GM12878 (cell line): ENCODE measurements around the gene STK35. TPM values are rescaled to one million over a fixed set of nuclear protein-coding genes. Genes with fewer than 3 reads are reported as not detected.

Source experiments
- ATAC-seq: fragments of 200-7000 bp; cut with Tn5 transposase; 3 replicates; pipeline ENCODE4 v1.9.1; 2020; ENCODE audit warnings: mild to moderate bottlenecking, moderate library complexity
- BruUV-seq: library from RNA; stranded (reverse); fragments of 400-500 nt; replicated peaks from 2 replicates; lab custom pipeline; 2021; lab: Mats Ljungman, UMichigan
- CTCF ChIA-PET: fragments of 300-600 bp; sonication (Branson Sonifier 250); formaldehyde crosslinking; extraction: SDS; loops from one replicate; lab custom pipeline; 2021; ENCODE audit warnings: inconsistent platforms; lab: Yijun Ruan, JAX
- POLR2A ChIA-PET: fragments of 350-600 bp; formaldehyde crosslinking; extraction: SDS; loops from one replicate; lab custom pipeline; 2021; ENCODE audit warnings: inconsistent platforms; lab: Charles Lee
- RAD21 ChIA-PET: fragments of 300-600 bp; sonication (Branson Sonifier 250); formaldehyde crosslinking; loops from one replicate; lab custom pipeline; 2023; ENCODE audit warnings: antibody characterized with exemption; ENCODE audit not compliant: unreplicated experiment; lab: Charles Lee
- SMC1A ChIA-PET: fragments of 300-600 bp; sonication (Branson Sonifier 250); formaldehyde crosslinking; loops from one replicate; lab custom pipeline; 2023; ENCODE audit not compliant: unreplicated experiment, uncharacterized antibody; lab: Charles Lee
- DNase-seq: peaks from one replicate; pipeline ENCODE4 v3.0.0-alpha.2; 2011; ENCODE audit warnings: low read depth, low spot score
- FAIRE-seq: peaks from 3 replicates; lab custom pipeline; 2011; peaks lifted over from hg19 to GRCh38; lab: Jason Lieb, UNC
- H2AFZ ChIP-seq: 2 replicates; pipeline ENCODE4 v1.6.0; 2011; ENCODE audit warnings: low read depth, low read length, control low read depth; ENCODE audit not compliant: control insufficient read depth
- H3K27ac ChIP-seq: 2 replicates; pipeline ENCODE4 v1.5.1; 2011; ENCODE audit warnings: control low read depth; ENCODE audit not compliant: control insufficient read depth, insufficient read depth
- H3K27me3 ChIP-seq, 2 experiments: replicated peaks in 1 of 2; 2 replicates each; pipeline versions ENCODE4 v1.6.0 to v1.6.1; 2011; ENCODE audit warnings: low read length in 1 of 2; ENCODE audit not compliant: control insufficient read depth in 2 of 2, insufficient read depth in 2 of 2
- H3K36me3 ChIP-seq, 2 experiments: 2 replicates each; pipeline ENCODE4 v1.5.1; 2011; ENCODE audit warnings: low read length in 1 of 2; ENCODE audit not compliant: control insufficient read depth in 2 of 2, insufficient read depth in 2 of 2
- H3K4me1 ChIP-seq: 2 replicates; pipeline ENCODE4 v1.6.1; 2011; ENCODE audit warnings: mild to moderate bottlenecking, low read length, moderate library complexity, mixed read lengths; ENCODE audit not compliant: control insufficient read depth, insufficient read depth
- H3K4me2 ChIP-seq: 2 replicates; pipeline ENCODE4 v1.6.0; 2011; ENCODE audit warnings: control low read depth; ENCODE audit not compliant: control insufficient read depth, insufficient read depth
- H3K4me3 ChIP-seq: fragments of 200-600 bp; sonication (generic); 2 replicates; pipeline ENCODE4 v1.5.1; 2016
- H3K79me2 ChIP-seq: 2 replicates; pipeline ENCODE4 v1.6.0; 2011; ENCODE audit warnings: low read length; ENCODE audit not compliant: control insufficient read depth, insufficient read depth
- H3K9ac ChIP-seq: 2 replicates; pipeline ENCODE4 v1.8.0; 2011; ENCODE audit warnings: low read length, control low read depth, mixed read lengths; ENCODE audit not compliant: control insufficient read depth, insufficient read depth
- H3K9me3 ChIP-seq: replicated peaks from 3 replicates; pipeline ENCODE4 v1.5.1; 2011; ENCODE audit warnings: mild to moderate bottlenecking, low read length; ENCODE audit not compliant: control insufficient read depth, insufficient read depth
- H4K20me1 ChIP-seq: 2 replicates; pipeline ENCODE4 v1.6.0; 2011; ENCODE audit not compliant: control insufficient read depth, insufficient read depth
- DPF2 ChIP-seq: fragments of 450-650 bp; IDR thresholded peaks from 2 replicates; pipeline ENCODE4 v1.6.1; 2017; ENCODE audit warnings: mild to moderate bottlenecking
- HCFC1 ChIP-seq: fragments of 150-350 bp; IDR thresholded peaks from 2 replicates; pipeline ENCODE4 v1.6.1; 2014; ENCODE audit warnings: low read length
- IKZF2 ChIP-seq, 2 experiments: fragments of 450-650 bp; IDR thresholded peaks; 2 replicates each; pipeline ENCODE4 v1.6.1; 2017; ENCODE audit warnings: mild to moderate bottlenecking in 2 of 2, moderate library complexity in 2 of 2
- IRF4 ChIP-seq: IDR thresholded peaks from 2 replicates; pipeline ENCODE4 v1.6.1; 2011; ENCODE audit warnings: low read depth, low read length
- NFIC ChIP-seq: IDR thresholded peaks from 2 replicates; pipeline ENCODE4 v1.6.1; 2012; ENCODE audit warnings: low read depth, mild to moderate bottlenecking, inconsistent platforms, low read length, moderate library complexity
- NR2C2 ChIP-seq: IDR thresholded peaks from 2 replicates; pipeline ENCODE4 v1.6.1; 2011; ENCODE audit warnings: borderline replicate concordance, low read depth; ENCODE audit not compliant: control insufficient read depth, insufficient read length
- RAD51 ChIP-seq: fragments of 450-650 bp; IDR thresholded peaks from 2 replicates; pipeline ENCODE4 v1.6.1; 2016; ENCODE audit warnings: moderate library complexity, mild to moderate bottlenecking, inconsistent platforms
- SMAD5 ChIP-seq: IDR thresholded peaks from 2 replicates; pipeline ENCODE4 v1.6.1; 2016; ENCODE audit warnings: antibody characterized with exemption, low read depth
- SRF ChIP-seq, 2 experiments: IDR thresholded peaks; 2 replicates each; pipeline ENCODE4 v1.6.1; 2011; ENCODE audit warnings: low read depth in 2 of 2, low read length in 2 of 2, mild to moderate bottlenecking in 1 of 2, moderate library complexity in 1 of 2
- STAT3 ChIP-seq: IDR thresholded peaks from 2 replicates; pipeline ENCODE4 v1.6.1; 2011; ENCODE audit warnings: low read depth, low read length, improper control_type of control experiment
- SUPT20H ChIP-seq: IDR thresholded peaks from 2 replicates; pipeline ENCODE4 v1.6.1; 2011; ENCODE audit warnings: low read depth, mild to moderate bottlenecking, low read length, moderate library complexity, borderline replicate concordance; ENCODE audit not compliant: control insufficient read depth
- TAF1 ChIP-seq: IDR thresholded peaks from 2 replicates; pipeline ENCODE4 v1.6.1; 2011; ENCODE audit warnings: mild to moderate bottlenecking, low read depth, low read length, borderline replicate concordance
- TARDBP ChIP-seq: IDR thresholded peaks from 2 replicates; pipeline ENCODE4 v1.6.1; 2016; ENCODE audit warnings: borderline replicate concordance
- YY1 ChIP-seq: IDR thresholded peaks from 2 replicates; pipeline ENCODE4 v1.6.1; 2011; ENCODE audit warnings: low read depth, mild to moderate bottlenecking, low read length
- ZSCAN29 ChIP-seq: fragments of 450-650 bp; IDR thresholded peaks from 2 replicates; pipeline ENCODE4 v1.6.1; 2017; ENCODE audit warnings: mild to moderate bottlenecking, moderate library complexity
- whole genome bisulfite sequencing: methylation state at CpG from one replicate; pipeline ENCODE4 v1.1.6; 2016; ENCODE audit warnings: low lambda C conversion rate; ENCODE audit not compliant: insufficient replicate concordance, insufficient coverage; ENCODE audit errors: missing lambda C conversion rate; 5-methylcytosine and 5-hydroxymethylcytosine counted together
- in situ Hi-C: fragments of 300-500 bp; cut with MboI; formaldehyde crosslinking; loops from 9 replicates; pipeline ENCODE4 v1.14.3; 2018; ENCODE audit warnings: mixed read lengths
- intact Hi-C: fragments of 100-400 bp; cut with micrococcal nuclease; formaldehyde crosslinking; loops from one replicate; pipeline ENCODE4 v1.14.2; 2022; ENCODE audit not compliant: unreplicated experiment
- polyA plus RNA-seq, 11 experiments: library from polyadenylated mRNA; depleted of rRNA in 4 of 11; unstranded in 6 of 11; stranded (reverse) in 5 of 11; fragments of >200 nt; fragmentation: Nextera tagmentation in 4 of 11; fragmentation: Illumina TruSeq in 1 of 11; extraction: Ambion mirVana in 4 of 11; extraction: Trizol in 1 of 11; gene quantifications; 1 replicate in 1 of 11; 2 replicates in 10 of 11; pipeline versions ENCODE4 v1.2.1 to v1.2.3, GENCODE V29; 2011 to 2016; ENCODE audit warnings: inconsistent platforms in 2 of 11, missing spikeins in 2 of 11, low read depth in 1 of 11
- total RNA-seq, 4 experiments: library from RNA; depleted of rRNA in 3 of 4; stranded (reverse); fragments of >200 nt in 3 of 4; fragmentation: Illumina TruSeq in 1 of 4; extraction: Trizol in 1 of 4; gene quantifications; 2 replicates each; pipeline versions ENCODE4 v1.2.1 to v1.2.3, GENCODE V29; 2013 to 2021

The STK35 gene
- total and polyA plus RNA-seq, 10 of the 15 experiments (the other 5 are each of a cell fraction or from before 2014, with no cell fraction given): 2.9 to 19.4 (median 9.6) TPM

DNA sequence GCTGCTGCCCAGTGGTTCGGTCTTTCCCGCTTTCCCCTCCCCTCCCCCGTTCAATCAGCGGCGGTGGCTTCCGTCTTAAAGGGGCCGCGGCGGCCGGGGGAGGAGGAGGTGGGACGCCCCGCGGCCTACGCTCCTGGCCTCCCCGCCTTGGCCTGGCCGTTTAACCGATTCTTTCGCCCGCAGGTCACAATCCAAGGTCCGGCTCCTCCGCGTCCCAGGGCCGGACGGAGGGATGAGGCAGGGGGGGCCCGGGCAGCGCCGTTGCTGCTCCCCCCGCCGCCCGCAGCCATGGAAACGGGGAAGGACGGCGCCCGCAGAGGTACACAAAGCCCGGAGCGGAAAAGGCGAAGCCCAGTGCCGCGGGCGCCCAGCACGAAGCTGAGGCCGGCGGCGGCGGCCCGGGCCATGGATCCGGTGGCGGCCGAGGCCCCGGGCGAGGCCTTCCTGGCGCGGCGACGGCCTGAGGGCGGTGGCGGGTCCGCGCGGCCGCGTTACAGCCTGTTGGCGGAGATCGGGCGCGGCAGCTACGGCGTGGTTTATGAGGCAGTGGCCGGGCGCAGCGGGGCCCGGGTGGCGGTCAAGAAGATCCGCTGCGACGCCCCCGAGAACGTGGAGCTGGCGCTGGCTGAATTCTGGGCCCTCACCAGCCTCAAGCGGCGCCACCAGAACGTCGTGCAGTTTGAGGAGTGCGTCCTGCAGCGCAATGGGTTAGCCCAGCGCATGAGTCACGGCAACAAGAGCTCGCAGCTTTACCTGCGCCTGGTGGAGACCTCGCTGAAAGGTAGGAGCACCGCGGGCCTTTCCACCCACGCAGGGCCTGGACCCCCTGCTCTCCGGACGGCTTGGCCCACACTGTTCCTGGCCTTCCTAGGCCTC lies 1.2 kb downstream of the STK35 start (continued):
- TF ChIP-seq YY1 (peak; percentile 65), IKZF2 (IDR thresholded peaks at IDR 0.05) (peak in 1 of 2 experiments; percentile 28; a peak in 2 of 4 replicates), TARDBP (peak; percentile 36; the same call in 1 of the 2 replicates), NFIC (peak; percentile 11; the same call in 1 of the 2 replicates), SMAD5 (peak; percentile 31; the same call in 1 of the 2 replicates), DPF2 (peak; percentile 77), HCFC1 (peak; percentile 47)

- in situ Hi-C loops: no loop called here
- FAIRE-seq: no peak
- peak overlapping the region; percentile 98; the same call in 1 of the 2 replicates for H2AFZ ChIP-seq
- CTCF ChIA-PET: interaction anchor here (0.9 to 4.1 kb wide), 8 partner anchors 9 to 69 kb away, joined by 3 to 19 read pairs (median 4); no protein-coding TSS in a partner anchor
- no TSS peak for BruUV-seq
- H4K20me1 ChIP-seq: no peaks in the 10 kb centered on the region
- H3K27ac ChIP-seq: peak overlapping the region; percentile 100
- peaks cover 11% of the 10 kb centered on the region; the same call in 1 of the 2 replicates for H3K4me1 ChIP-seq
- no peaks in the 10 kb centered on the region for H3K27me3 ChIP-seq
- intact Hi-C loops: loop anchor here (10.0 kb wide), 1 partner anchor 199 kb away; no protein-coding TSS in a partner anchor
- DNase-seq: no peak
- H3K4me2 ChIP-seq: peak overlapping the region; percentile 92
- peaks cover 0 to 19% of the 10 kb centered on the region in 2 experiments; a peak in 2 of 4 replicates for H3K36me3 ChIP-seq
- H3K4me3 ChIP-seq: peak overlapping the region; percentile 92
- peak overlapping the region; percentile 99 for H3K9ac ChIP-seq
- SMC1A ChIA-PET: interaction anchor here (0.7 to 1.4 kb wide), 4 partner anchors 10 to 69 kb away, joined by 3 to 6 read pairs (median 4); no protein-coding TSS in a partner anchor
- RAD21 ChIA-PET: interaction anchor here (0.8 to 2.0 kb wide), 8 partner anchors 9 to 367 kb away, joined by 3 to 6 read pairs (median 4); partner anchors contain the start of gene SNRPB
- H3K9me3 ChIP-seq: no peaks in the 10 kb centered on the region
- POLR2A ChIA-PET: interaction anchor here (0.7 to 3.6 kb wide), 7 partner anchors 9 to 302 kb away, joined by 3 to 25 read pairs (median 3); no protein-coding TSS in a partner anchor
- TF ChIP-seq SUPT20H (no peak), NR2C2 (no peak), SRF (IDR thresholded peaks at IDR 0.05; ENCODE audit: low read depth in 2 of 2, low read length in 2 of 2) (no peak), ZSCAN29 (no peak), RAD51 (no peak), STAT3 (no peak), NFIC (no peak), TAF1 (no peak), IRF4 (0 out of 2 replicates have a peak, but pooled peaks have one; percentile 0)
- WGBS: 6% methylated on average over 13 of the region's 13 CpGs
- ATAC-seq: no peak
- H3K79me2 ChIP-seq: peaks cover 52% of the 10 kb centered on the region
Measured at GRCh38 chr20:2103461-2104153, 2.0 kb downstream of the STK35 start.
